Epidermal melanocyte (primary cell): ENCODE measurements around the gene KRT17.
"Not testable (repeated sequence)": the region's sequence is repeated elsewhere in the genome, so short reads cannot be mapped to it uniquely, and the experiment has no call there.

Experiments
- DNase-seq: peaks from one replicate; pipeline ENCODE4 v3.0.0; 2011; ENCODE audit warnings: low spot score; ENCODE audit not compliant: insufficient read length

Gene KRT17

DNA sequence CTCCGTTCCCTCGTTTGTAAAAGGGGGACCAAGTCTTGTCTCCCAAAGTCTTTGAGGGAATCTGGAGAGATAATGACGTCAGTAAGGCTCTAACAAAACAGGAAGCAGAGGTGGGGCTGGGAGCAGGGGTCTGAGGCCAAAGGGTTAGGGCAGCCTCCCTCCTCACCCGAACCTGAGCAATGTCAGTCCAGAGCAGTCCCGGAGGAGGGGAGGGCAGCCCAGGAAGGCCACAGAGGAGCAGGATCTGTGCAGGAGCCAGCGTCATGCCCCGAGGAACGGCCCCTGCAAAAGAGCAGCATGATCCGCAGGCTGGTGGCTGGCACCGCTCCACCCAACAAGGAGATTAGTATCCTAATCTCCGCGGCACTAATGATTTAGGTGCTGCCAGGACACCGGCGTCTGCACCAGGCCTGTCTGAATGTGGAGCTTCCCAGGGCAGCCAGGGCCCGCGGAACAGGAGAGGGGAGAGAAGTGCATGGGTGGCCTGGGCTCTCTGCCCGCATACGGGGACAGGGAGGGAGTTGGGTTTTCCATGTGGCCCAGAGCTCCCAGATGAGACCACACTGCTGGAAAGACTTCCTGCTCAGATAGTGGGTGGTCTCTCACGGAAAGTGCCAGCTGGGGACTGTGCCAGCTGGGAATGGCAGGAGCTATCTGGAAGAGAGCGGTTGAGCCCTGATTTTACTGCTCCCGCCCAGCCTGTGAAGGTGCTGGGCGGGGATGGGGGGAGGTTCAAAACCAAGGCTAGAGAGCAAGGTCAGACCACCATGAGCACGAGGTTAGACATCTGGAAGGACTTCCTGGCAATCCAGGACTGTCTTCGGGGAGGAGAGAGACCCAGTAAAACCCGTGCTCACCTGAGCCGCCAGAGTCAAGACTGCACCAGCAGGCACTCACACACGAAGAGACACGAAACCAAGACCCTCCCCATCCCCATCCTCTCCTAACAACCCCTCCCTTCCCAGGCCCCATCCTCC, 11.0 kb upstream of the KRT17 start:
- no peak for DNase-seq

DNA sequence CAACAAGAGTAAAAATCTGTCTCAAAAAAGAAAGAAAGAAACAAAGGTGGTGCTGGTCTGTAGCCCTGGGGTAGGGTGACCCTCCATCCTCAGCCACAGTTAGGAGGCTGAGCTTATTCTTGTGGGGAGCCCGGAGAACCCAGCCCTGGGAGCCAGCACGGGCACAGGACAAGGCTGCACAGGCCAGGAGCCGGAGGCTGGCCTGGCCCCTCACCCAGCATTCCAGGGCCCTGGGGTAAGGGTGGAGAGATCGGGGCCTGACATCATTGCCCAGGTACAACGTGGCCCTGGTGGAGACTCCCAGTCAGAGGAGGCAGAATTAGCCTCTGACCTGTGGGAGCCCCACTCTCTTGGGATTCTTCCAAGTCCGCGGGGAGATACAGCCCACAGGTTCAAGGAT, 10.3 kb upstream of the KRT17 start:
- no peak for DNase-seq

DNA sequence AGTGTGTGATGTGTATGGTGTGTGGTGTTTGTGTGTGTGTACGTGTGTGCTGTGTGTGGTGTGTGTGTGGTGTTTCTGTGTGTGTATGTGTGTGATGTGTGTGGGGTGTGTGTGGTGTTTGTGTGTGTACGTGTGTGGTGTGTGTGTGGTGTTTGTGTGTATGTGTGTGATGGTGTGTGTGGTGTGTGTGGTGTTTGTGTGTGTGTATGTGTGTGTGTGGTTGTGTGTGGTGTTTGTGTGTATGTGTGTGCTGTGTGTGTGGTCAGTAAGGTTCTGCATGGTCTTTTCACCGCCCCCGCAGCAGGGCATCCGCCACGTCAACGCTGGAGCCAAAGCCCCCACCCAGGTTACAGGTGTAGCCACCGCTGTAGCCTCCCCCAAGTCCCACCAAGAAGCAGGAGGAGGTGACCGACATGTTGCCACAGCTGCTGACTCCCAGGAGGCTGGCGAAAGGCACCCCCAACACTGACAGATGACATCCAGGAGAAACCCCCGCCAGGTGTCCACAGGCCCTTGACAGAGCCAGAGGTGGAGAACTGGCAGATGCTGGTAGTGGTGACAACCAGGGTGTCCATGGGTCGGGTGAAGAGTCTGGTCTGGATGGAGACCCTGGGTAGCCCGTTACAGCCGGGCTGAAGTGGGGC, 9.3 kb upstream of the KRT17 start:
- DNase-seq = no peak

DNA sequence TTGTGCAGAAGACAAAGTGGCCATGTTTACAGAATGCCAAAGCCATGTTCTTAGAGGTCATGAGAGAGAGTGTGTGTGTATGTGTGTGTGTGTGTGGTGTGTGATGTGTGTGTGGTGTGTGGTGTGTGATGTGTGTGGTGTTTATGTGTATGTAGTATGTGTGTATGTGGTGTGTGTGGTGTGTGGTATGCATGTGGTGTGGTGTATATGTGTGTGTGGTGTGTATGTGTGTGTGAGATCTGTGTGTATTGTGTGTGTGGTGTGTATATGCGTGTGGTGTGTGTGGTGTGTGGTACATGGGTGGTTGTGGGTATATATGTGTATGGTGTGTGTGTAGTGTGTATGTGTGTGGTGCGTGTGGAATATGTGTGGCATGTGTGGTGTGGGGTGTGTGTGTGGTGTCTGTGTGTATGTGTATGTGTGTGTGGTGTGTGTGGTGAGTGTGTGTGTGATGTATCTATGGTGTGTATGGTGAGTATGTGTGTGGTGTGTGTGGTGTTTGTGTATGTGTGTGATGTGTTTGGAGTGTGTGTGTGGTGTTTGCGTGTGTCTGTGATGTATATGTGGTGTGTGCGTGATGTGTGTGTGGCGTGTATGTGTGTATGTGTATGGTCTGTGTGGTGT, 8.2 kb upstream of the KRT17 start:
- DNase-seq = no peak

DNA sequence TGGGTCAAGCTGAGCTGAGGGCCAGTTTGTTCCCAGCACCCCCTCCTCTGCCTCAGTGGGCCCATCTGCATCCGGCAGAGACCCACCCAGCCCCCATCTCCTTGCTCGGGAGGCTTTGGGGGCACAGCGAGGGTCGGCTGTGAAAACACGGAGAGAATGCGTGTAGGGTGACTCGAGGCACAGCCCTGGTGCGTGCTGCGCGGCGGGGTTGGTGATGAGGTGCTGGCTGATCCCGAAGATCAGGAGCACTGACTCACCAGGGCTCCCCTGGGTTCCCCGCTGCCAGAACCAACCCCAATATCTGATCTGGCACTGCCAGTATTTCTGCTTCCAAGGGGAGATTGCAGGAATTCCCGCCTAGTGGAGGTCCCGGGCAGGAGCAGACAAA, 7.5 kb upstream of the KRT17 start:
- no peak for DNase-seq

DNA sequence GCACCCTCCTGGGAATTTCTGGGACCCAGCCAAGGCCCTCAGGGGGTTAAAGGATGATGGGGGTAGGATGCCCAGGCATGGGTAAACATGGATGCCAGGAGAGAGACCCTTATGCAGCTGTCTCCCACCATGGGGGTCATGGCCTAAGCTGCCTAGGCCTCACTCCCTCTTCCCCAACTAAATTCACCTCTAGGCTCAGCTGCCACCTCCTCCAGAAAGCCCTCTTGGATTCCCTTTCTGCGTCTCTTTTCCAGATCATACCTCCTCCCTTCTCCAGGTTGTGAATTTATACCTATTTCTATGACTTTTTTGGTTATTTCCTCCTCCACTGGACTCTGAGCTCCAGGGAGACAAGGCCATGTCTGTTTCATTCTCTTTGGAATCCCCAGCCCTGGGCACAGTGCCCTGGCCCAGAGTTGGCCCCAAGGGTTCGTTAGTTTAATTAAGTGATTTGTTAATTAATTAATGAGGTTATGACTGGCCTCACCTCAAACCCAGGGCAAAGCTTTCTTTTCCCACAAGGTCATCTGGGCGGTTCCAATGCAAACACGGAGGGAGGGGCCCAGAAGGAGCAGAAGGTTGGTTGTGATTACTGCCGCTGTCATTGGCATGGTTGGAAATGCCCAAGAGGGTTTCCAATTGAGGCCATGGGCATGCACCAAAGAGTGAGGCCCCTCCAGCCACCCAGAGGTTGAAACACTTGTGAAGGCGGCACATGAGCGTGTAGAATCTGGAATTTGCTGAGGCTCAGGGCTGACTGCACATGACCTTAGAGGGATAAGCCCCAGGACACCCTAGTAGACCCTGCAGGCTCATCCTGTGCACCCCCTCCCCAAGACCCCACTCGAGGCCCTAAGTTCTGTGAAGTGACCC, 6.9 kb upstream of the KRT17 start:
- DNase-seq = no peak

DNA sequence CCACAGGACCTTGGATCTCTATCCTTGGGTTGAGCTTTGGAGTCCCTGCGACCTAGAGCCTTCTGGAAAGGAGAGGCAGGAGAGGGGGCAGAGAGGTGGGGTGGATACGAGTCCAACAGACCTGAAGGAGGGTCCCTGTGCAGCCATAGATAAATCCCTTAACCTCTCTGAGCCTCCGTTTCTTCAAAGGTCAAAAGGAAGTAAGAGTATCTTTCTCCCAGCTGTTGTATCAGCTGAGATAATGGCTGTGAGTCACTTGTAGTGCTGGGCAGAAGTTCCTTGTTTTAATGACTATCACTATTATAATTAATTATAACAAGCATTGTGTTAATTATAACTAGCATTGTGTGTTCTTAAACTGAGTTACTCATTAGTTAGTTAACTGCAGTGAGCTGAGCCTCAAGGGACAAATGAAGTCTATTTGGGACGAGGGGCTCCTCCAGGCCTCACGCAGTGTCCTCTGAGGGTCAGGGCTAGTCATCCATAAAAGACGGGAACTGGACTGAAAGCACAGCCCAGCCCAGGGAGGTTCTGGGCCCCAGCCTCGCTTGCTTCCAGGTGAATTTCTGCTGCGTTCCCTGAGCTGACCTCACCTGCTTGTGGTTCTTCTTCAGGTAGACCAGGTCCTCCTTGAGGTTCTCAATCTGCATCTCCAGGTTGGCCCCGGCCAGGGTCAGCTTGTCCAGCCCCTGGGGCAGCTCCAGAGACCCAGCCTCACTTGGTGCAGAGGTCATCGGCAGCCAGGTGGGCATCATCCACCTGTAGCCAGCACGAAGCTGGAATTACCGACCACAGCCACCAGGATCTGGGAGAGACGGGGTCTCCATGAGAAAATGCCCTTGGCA, 5.7 kb upstream of the KRT17 start:
- DNase-seq = no peak

DNA sequence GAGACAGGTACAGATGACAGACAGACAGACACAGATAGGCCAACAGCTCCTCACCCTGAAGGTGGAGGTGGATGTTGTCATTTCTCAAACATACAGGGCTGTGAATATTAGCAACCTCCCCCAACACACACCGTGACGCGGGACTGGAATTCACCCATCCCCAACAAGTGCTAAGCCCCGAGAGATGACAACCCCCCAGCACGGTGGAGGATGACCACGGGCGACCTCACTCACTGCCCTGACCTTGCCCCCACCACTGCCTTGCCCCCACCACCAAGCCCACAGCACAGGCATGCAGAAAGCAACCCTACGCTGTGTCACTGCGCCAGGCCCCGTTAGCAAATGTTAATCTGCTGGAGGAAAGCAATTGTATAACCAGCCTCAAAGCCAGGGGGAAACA, 4.9 kb upstream of the KRT17 start:
- no peak for DNase-seq

DNA sequence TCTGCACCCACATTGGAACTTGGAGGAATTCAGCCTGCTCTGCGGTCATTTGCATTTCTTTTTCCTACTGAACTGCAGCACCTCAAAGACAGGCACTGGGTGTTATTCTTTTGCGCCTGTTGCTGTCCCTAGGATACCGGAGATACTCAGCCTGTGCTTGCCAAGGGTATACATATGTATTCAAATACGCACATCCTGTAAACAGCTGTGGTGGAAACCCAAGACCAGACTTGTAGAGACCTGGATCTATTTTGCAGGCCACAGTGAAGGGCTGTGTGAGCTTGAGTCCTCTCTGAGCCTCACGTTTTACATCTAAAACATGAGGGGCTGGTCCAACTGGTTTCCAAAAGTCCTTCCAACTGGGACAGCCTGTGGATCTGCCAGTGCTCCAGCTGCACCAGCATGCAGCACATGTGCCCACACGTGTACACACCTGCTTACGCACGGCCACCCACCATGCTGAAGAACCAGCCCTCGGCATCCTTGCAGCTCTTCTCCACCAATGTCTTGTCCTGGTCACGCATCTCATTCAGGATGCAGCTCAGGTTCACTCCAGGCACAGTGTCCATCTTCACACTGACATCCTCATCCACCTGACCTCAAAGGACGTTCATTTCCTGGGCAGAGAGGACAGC, 4.4 kb upstream of the KRT17 start:
- DNase-seq = not testable (repeated sequence)

DNA sequence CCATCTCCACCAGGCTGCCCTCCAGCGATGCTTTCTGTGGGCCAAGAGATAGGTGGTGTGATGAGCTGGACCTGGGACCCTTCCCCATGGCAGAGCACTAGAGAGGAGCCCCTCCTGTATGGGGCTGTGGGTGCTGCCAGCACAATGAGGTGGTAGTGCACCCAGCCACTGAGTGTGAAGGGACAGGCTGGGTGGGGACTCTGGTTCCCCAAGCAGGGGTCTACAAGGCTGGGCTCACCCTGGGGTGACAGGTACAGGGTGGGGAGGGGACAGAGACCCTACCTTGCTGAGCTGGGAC, 3.6 kb upstream of the KRT17 start:
- DNase-seq = not testable (repeated sequence)

DNA sequence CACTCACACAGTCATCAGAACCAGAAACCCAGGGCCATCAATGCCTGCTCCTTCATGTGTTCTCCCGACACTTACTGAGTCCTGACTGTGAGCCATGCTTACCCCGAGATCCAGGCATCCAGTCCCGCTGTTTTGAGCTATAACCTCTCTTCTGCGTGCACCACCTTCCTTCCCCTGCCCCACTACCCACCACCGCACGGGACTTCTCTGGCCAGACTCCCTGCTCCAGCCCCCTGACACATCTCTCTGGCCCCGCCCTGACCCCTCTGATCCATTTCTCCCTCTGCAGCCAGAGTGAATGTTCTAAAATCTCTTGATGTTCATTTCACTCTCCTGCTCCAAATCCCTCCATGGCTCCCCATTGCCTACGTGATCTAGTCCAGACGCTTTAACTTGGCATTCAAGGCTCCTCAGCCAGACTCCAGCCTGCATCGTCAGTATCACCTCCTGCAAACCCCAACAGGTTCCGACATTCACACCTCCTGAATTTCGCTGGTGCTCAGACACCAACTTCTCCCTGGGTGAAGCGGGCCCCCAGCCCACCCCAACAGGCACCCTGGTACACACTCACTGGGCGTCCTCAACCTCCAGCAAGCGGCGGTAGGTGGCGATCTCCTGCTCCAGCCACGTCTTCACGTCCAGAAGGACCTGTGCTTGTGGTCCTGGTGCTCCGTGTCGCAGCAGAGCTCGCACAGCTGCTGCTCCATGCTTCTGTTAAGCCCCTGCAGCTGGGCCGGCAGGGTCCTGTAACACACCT, 3.1 kb upstream of the KRT17 start:
- no peak for DNase-seq

DNA sequence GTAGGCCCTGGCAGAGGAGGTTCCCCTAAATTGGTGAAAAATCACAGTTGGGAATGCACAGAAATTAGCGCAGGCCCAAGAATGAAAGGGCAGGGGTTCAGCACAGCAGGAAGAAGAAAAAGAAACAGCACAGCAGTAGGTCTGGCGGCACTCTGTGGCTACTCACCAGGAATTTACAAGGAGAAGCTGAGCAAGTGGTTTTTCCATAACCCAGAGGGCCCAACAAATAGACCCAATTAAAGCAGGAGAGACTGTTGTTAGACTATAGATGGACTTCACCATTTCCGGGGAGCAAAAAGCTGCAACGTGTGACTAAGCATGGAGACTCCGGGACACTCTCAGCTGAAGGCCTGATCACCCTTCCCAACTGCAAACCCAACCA, 2.5 kb upstream of the KRT17 start:
- not testable (repeated sequence) for DNase-seq

DNA sequence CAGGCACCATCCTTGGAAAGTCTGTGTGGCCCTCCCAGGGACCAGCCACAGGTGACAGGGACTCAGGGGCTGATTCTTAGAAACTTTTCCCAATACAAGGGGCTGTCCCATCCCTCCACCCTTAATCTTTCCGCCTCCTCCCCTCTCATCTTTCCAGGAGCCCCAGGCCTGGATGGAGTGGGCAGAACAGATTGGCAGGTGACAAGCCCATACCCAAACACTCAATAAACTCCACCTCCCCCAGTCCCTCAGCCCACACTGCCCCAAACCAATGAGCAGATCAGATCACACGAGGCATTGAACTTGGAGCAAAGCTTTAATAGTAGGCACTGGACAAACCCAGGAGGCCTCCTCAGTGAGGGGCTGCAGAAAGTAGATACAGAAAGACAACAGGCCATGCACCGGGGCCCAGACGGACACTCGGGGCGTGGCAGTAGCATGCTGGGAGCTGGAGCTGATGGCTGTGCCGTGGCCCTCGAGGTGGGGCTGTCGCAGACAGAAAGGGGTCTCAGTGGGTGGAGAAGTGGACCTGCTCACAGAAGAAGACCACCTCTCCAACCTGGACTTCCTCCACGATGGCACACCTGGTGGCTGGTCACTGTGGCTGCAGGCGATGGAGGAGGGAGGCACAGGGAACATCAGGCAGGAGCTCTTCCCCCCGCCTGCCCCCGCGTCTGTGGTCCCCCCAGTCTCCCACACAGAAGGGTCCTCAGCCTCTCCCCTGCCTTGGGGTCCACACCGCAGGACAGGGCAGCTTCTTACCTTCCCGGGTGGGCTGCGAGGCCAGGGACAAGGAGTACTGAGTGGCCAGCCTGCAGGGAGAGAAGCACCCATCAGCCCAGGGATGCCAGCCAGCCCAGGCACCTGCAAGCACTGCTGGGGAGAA, 1.9 kb upstream of the KRT17 start:
- not testable (repeated sequence) for DNase-seq

DNA sequence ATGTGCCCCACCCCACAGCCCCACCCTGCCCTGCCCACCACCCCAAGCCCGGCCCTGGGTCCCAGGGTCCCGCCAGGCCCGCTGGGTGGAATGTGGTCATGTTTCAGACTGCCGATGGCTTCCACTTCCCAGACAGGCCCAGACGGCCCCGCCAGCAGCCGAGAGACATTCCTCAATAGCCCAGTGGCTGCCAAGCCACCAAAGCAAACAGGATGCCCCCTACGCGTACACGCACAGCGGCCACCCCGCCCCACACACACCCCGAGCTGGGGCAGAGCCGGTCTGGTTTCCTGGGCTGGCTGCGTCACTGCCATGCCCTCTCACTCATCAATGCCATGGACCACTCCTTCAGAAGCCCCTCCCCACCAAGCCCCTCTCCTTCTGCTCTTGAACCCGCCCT, 1.2 kb upstream of the KRT17 start:
- DNase-seq = no peak

DNA sequence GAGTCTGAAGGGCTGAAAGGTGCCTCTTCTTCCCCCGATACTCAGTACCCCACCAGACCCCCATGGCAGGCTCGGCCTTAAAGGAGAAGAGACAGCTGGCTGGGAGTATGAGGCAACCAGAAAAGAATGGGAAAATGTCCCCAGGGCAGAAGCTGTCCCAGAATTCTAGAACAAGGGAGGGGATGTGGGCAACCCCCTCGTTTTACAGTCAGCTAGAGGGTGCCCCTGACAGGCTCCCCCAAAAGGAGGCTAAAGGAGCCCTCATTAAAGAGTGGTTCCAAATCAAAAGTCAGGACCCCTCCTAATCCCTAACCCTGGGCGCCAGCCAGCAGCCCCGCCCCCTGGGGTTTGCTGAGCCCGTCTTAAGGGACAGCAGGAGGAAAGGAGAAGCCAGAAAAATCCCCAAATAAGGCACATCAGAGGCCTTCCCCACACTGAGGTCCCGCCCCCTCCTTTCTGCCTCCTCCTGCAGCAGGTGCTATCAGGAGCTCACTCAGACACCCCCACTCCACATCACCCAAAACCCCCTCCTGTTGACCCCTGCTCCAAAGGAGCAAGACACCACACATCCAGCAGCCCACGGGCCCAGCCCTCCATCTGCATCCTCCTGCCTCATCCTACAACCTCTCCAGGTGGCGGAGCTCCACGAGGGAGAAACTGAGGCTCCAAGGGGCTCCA, 1.1 kb downstream of the KRT17 start:
- not testable (repeated sequence) for DNase-seq

DNA sequence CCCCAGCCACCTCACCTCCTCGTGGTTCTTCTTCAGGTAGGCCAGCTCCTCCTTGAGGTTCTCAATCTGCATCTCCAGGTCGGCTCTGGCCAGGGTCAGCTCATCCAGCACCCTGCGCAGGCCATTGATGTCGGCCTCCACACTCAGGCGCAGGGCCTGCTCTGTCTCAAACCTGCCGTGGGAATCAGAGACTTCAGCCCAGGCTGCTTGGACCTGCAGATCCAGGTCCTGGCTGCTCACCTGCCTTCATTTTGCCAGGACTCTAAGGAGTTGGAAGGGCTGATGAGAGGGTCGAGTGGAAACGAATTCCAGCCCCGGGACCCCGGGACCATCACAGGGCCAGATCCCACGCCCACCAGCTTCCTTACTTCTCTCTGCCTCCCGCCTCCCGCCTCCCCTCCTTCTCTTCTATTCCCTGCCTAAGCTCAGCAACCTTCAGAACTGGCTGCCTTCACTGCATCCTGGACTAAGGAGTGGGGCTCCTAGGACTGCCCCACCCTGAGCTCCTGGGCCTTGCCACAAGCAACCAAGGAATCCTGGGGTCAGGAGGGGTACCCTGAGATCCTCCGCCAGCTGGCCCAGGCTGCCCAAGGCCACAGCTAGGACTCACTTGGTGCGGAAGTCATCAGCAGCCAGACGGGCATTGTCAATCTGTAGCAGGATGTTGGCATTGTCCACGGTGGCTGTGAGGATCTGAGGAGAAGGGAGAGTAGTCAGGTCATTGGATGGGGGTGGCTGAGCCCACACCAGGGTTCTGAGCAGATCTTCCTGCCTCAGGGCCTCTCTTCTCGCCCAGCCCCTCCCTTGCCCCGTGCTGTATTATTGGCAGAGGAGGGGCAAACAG, 1.8 kb downstream of the KRT17 start:
- not testable (repeated sequence) for DNase-seq

DNA sequence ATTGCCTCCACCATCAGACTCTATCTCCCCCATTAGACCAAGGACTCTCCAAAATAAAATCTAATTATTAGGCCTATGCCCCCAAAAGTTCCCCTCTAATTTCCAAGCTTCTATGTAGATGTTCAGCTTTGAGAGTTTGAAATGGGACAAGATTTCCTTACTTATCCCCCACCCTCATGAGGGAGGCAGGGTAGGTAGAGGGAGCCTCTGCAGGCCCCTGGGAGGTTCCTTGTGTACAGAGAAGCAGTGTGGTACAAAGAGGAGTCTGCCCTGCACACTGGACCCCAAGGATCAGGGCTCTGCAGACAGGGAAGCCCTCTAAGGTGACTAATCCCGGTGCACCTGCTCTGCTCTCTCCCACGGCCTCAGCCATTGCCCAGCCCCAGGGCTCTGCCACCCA, 2.5 kb downstream of the KRT17 start:
- DNase-seq = no peak
